Hindlimb muscle (tissue), 1 donor: ENCODE measurements around the gene RAD18. TPM values are rescaled to one million over a fixed set of nuclear protein-coding genes. Genes with fewer than 3 reads are reported as not detected.

Experiments used
- DNase-seq: peaks from one replicate; pipeline ENCODE4 v3.0.0-alpha.2; 2013
- polyA plus RNA-seq: library from polyadenylated mRNA; unstranded; fragments of 120-200 nt; gene quantifications from one replicate; pipeline ENCODE4 v1.2.1, GENCODE V29; 2013; ENCODE audit not compliant: insufficient read length

RAD18 gene
- polyA plus RNA-seq, 1 donor: 4.4 TPM

- no peak for DNase-seq
Observed at GRCh38 chr3:8864402-8865350, 98.6 kb downstream of the RAD18 start.

- DNase-seq: no peak
Observed at GRCh38 chr3:8863891-8864290, 99.4 kb downstream of the RAD18 start.

- no peak for DNase-seq
Observed at GRCh38 chr3:8857720-8858367, 105.4 kb downstream of the RAD18 start.

GRCh38 chr3:8856721-8857120, 106.6 kb downstream of the RAD18 start:
- no peak for DNase-seq

GRCh38 chr3:8856071-8856470, 107.2 kb downstream of the RAD18 start:
- peak; percentile 40 for DNase-seq

GRCh38 chr3:8854656-8855055, 108.6 kb downstream of the RAD18 start:
- DNase-seq: no peak

GRCh38 chr3:8853081-8853480, 110.2 kb downstream of the RAD18 start:
- no peak for DNase-seq

GRCh38 chr3:8852511-8852910, 110.8 kb downstream of the RAD18 start:
- no peak for DNase-seq

GRCh38 chr3:8851703-8852102, 111.6 kb downstream of the RAD18 start:
- no peak for DNase-seq

- no peak for DNase-seq
Observed at GRCh38 chr3:8848696-8849131, 114.6 kb downstream of the RAD18 start.

- no peak for DNase-seq
Observed at GRCh38 chr3:8847317-8847716, 116.0 kb downstream of the RAD18 start.

- DNase-seq: no peak
Observed at GRCh38 chr3:8846176-8846575, 117.1 kb downstream of the RAD18 start.

- no peak for DNase-seq
Observed at GRCh38 chr3:8845641-8846040, 117.6 kb downstream of the RAD18 start.

GRCh38 chr3:8843347-8843746, 119.9 kb downstream of the RAD18 start:
- DNase-seq: no peak

GRCh38 chr3:8842293-8842692, 121.0 kb downstream of the RAD18 start:
- DNase-seq: no peak

GRCh38 chr3:8841472-8841871, 121.8 kb downstream of the RAD18 start:
- DNase-seq: no peak

- no peak for DNase-seq
Observed at GRCh38 chr3:8840556-8840955, 122.7 kb downstream of the RAD18 start.

- DNase-seq: no peak
Observed at GRCh38 chr3:8839607-8840325, 123.5 kb downstream of the RAD18 start.

- no peak for DNase-seq
Observed at GRCh38 chr3:8838765-8839423, 124.4 kb downstream of the RAD18 start.

GRCh38 chr3:8838234-8838633, 125.0 kb downstream of the RAD18 start:
- no peak for DNase-seq

GRCh38 chr3:8837162-8837561, 126.1 kb downstream of the RAD18 start:
- DNase-seq: no peak

- DNase-seq: no peak
Observed at GRCh38 chr3:8836096-8836495, 127.2 kb downstream of the RAD18 start.

GRCh38 chr3:8835385-8835784, 127.9 kb downstream of the RAD18 start:
- DNase-seq: no peak
